ENCODE results near the gene COQ7.

DNA sequence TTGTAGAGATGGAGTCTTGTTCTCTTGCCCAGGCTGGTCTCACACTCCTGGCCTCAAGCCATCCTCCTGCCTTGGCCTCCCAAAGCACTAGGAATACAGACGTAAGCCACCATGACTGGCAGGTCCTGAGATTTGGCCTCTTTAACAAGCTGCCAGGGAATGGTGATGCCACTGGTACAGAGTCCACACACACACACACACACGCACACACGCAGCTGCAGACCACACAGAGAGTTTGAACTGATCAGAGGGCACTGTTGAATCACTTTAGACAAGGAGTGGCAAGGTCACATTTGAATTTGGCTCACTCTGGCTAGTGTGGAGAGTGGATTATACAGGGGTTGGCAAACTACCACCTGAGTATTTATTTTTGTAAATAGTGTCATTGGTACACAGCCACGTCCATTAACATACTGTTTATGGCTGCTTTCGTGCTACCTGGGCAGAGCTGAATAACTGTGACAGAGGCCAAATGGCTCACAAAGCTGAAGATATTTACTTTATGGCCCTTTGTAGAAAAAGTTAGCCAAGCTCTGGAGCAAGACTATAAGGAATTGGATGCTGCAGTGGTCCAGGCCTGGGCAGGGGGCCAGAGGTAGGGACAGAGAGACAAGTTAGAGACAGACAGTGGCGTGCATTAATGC is 56.2 kb downstream of the COQ7 start:
- TF ChIP-seq, protein P1, sequence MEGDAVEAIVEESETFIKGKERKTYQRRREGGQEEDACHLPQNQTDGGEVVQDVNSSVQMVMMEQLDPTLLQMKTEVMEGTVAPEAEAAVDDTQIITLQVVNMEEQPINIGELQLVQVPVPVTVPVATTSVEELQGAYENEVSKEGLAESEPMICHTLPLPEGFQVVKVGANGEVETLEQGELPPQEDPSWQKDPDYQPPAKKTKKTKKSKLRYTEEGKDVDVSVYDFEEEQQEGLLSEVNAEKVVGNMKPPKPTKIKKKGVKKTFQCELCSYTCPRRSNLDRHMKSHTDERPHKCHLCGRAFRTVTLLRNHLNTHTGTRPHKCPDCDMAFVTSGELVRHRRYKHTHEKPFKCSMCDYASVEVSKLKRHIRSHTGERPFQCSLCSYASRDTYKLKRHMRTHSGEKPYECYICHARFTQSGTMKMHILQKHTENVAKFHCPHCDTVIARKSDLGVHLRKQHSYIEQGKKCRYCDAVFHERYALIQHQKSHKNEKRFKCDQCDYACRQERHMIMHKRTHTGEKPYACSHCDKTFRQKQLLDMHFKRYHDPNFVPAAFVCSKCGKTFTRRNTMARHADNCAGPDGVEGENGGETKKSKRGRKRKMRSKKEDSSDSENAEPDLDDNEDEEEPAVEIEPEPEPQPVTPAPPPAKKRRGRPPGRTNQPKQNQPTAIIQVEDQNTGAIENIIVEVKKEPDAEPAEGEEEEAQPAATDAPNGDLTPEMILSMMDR (IDR thresholded peaks at IDR 0.05; ENCODE audit: low read depth, low read length, poor library complexity, severe bottlenecking) = no peak
- TF ChIP-seq EZH2phosphoT487 (IDR thresholded peaks at IDR 0.05; ENCODE audit: borderline replicate concordance, low read length) = no peak

Data from DOHH2 (cell line).